ENCODE measurements around the gene VSIG8.

GRCh38 chr1:159895836-159896545 is 33.5 kb upstream of the VSIG8 start:
- no peak for TF ChIP-seq CTCF (conservative IDR thresholded peaks at IDR 0.05; ENCODE audit: low read depth, low read length)
- TF ChIP-seq EZH2 (IDR thresholded peaks at IDR 0.05; ENCODE audit: borderline replicate concordance, low read depth, low read length, poor library complexity, severe bottlenecking), result no peak

Measured in A673 (cell line).